ENCODE data around the gene CRYBG1. TPM values are rescaled to one million over a fixed set of nuclear protein-coding genes. Genes with fewer than 3 reads are reported as not detected.
A peak's percentile ranks its signal among the peaks of the same experiment; 100 is the strongest.
"Not testable (repeated sequence)": the region's sequence is repeated elsewhere in the genome, so short reads cannot be mapped to it uniquely, and the experiment has no call there.

Gene CRYBG1
- total RNA-seq, 2 donors from 2014 or later: 2.5 to 2.7 TPM

- Histone ChIP-seq H3K27me3 (ENCODE audit: control insufficient read depth, insufficient read depth, low read length, poor library complexity, severe bottlenecking) (no peaks in the 10 kb centered on the region), H3K9ac (ENCODE audit: extremely low read depth, low read length, poor library complexity, severe bottlenecking) (no peak overlapping the region), H3K4me3 (ENCODE audit: low read length) (no peak overlapping the region), H3K36me3 (ENCODE audit: control insufficient read depth, insufficient read depth, low read length) (no peaks in the 10 kb centered on the region), H3K9me3 (ENCODE audit: control insufficient read depth, low read length) (no peaks in the 10 kb centered on the region), H3K27ac (ENCODE audit: low read depth, low read length) (no peak overlapping the region), H3K4me1 (ENCODE audit: control insufficient read depth, insufficient read depth, low read length) (no peaks in the 10 kb centered on the region)
- TF ChIP-seq CTCF (conservative IDR thresholded peaks at IDR 0.05): peak; percentile 19
- H3K4me1 Mint-ChIP-seq: no peaks in the 10 kb centered on the region
- no peak overlapping the region for H3K4me3 Mint-ChIP-seq
- no peak for DNase-seq
- H3K27me3 Mint-ChIP-seq (ENCODE audit: insufficient read depth): no peaks in the 10 kb centered on the region
- WGBS, 2 experiments (ENCODE audit: insufficient coverage in 1 of 2, insufficient read length in 1 of 2): 75 to 100% methylated on average over 2 to 3 of the region's 3 CpGs
- no peaks in the 10 kb centered on the region for H3K9me3 Mint-ChIP-seq
- H3K27ac Mint-ChIP-seq: no peak overlapping the region
- H3K36me3 Mint-ChIP-seq (ENCODE audit: low read depth): no peaks in the 10 kb centered on the region
Observed at GRCh38 chr6:106556368-106556960, 195.9 kb downstream of the CRYBG1 start.

GRCh38 chr6:106557837-106558236, 197.3 kb downstream of the CRYBG1 start:
- Histone ChIP-seq H3K4me3 (ENCODE audit: low read length) (no peak overlapping the region), H3K4me1 (ENCODE audit: control insufficient read depth, insufficient read depth, low read length) (no peaks in the 10 kb centered on the region), H3K9me3 (ENCODE audit: control insufficient read depth, low read length) (no peaks in the 10 kb centered on the region), H3K36me3 (ENCODE audit: control insufficient read depth, insufficient read depth, low read length) (no peaks in the 10 kb centered on the region), H3K27ac (ENCODE audit: low read depth, low read length) (no peak overlapping the region), H3K27me3 (ENCODE audit: control insufficient read depth, insufficient read depth, low read length, poor library complexity, severe bottlenecking) (no peaks in the 10 kb centered on the region), H3K9ac (ENCODE audit: extremely low read depth, low read length, poor library complexity, severe bottlenecking) (no peak overlapping the region)
- Mint-ChIP-seq H3K36me3 (ENCODE audit: low read depth) (no peaks in the 10 kb centered on the region), H3K27ac (no peak overlapping the region), H3K9me3 (no peaks in the 10 kb centered on the region), H3K4me1 (no peaks in the 10 kb centered on the region), H3K4me3 (no peak overlapping the region), H3K27me3 (ENCODE audit: insufficient read depth) (no peaks in the 10 kb centered on the region)
- 82 to 95% methylated on average over 2 of the region's 2 CpGs for WGBS, 2 experiments (ENCODE audit: insufficient coverage in 1 of 2, insufficient read length in 1 of 2)
- no peak for TF ChIP-seq CTCF (conservative IDR thresholded peaks at IDR 0.05)
- no peak for DNase-seq

GRCh38 chr6:106558364-106558763, 197.8 kb downstream of the CRYBG1 start:
- Mint-ChIP-seq H3K27ac (no peak overlapping the region), H3K9me3 (no peaks in the 10 kb centered on the region), H3K36me3 (ENCODE audit: low read depth) (no peaks in the 10 kb centered on the region), H3K4me1 (no peaks in the 10 kb centered on the region), H3K27me3 (ENCODE audit: insufficient read depth) (no peaks in the 10 kb centered on the region), H3K4me3 (no peak overlapping the region)
- H3K9me3 ChIP-seq (ENCODE audit: control insufficient read depth, low read length): no peaks in the 10 kb centered on the region
- TF ChIP-seq CTCF (conservative IDR thresholded peaks at IDR 0.05): no peak
- no peaks in the 10 kb centered on the region for H3K27me3 ChIP-seq (ENCODE audit: control insufficient read depth, insufficient read depth, low read length, poor library complexity, severe bottlenecking)
- H3K4me3 ChIP-seq (ENCODE audit: low read length): no peak overlapping the region
- no peak overlapping the region for H3K9ac ChIP-seq (ENCODE audit: extremely low read depth, low read length, poor library complexity, severe bottlenecking)
- no peak overlapping the region for H3K27ac ChIP-seq (ENCODE audit: low read depth, low read length)
- no peak for DNase-seq
- 92 to 100% methylated on average over 4 of the region's 4 CpGs for WGBS, 2 experiments (ENCODE audit: insufficient coverage in 1 of 2, insufficient read length in 1 of 2)
- no peaks in the 10 kb centered on the region for H3K4me1 ChIP-seq (ENCODE audit: control insufficient read depth, insufficient read depth, low read length)
- no peaks in the 10 kb centered on the region for H3K36me3 ChIP-seq (ENCODE audit: control insufficient read depth, insufficient read depth, low read length)

- H3K4me1 ChIP-seq (ENCODE audit: control insufficient read depth, insufficient read depth, low read length); H3K4me3 ChIP-seq (ENCODE audit: low read length); H3K27ac Mint-ChIP-seq; H3K9me3 Mint-ChIP-seq; H3K4me3 Mint-ChIP-seq; H3K27ac ChIP-seq (ENCODE audit: low read depth, low read length); H3K27me3 Mint-ChIP-seq (ENCODE audit: insufficient read depth); H3K27me3 ChIP-seq (ENCODE audit: control insufficient read depth, insufficient read depth, low read length, poor library complexity, severe bottlenecking); H3K4me1 Mint-ChIP-seq; H3K36me3 ChIP-seq (ENCODE audit: control insufficient read depth, insufficient read depth, low read length); DNase-seq; H3K9ac ChIP-seq (ENCODE audit: extremely low read depth, low read length, poor library complexity, severe bottlenecking); H3K36me3 Mint-ChIP-seq (ENCODE audit: low read depth); H3K9me3 ChIP-seq (ENCODE audit: control insufficient read depth, low read length): not testable (repeated sequence)
- WGBS, 2 experiments (ENCODE audit: insufficient coverage in 1 of 2, insufficient read length in 1 of 2): 87 to 91% methylated on average over 5 of the region's 5 CpGs
Observed at GRCh38 chr6:106559659-106560058, 199.1 kb downstream of the CRYBG1 start.

Data from endodermal cell (in vitro differentiated cells).